T1000 (cell line): Measurements from ENCODE around the gene SEMA5A.

Experiments used
- DNase-seq: peaks from one replicate; lab custom pipeline; 2025; ENCODE audit warnings: mixed read lengths; lab: John Stamatoyannopoulos, UW

Gene SEMA5A

DNA sequence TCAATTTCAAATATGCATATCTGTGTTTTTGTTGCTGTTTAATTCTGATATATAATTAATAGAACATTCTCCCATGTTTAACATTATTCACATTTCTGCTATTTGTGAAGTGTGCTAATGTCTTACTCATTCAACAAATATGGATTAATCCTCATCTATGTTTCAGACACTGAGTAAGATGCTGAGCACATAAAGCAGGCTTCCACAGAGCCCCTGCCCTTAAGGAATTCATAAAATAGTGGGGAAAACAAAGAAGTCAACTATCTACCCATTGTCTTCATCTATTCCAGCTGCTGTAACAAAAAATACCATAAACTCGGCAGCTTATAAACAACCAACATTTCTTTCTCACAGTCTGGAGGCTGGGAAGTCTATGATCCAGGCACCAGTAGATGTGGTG lies 333.3 kb downstream of the SEMA5A start:
- DNase-seq = no peak

DNA sequence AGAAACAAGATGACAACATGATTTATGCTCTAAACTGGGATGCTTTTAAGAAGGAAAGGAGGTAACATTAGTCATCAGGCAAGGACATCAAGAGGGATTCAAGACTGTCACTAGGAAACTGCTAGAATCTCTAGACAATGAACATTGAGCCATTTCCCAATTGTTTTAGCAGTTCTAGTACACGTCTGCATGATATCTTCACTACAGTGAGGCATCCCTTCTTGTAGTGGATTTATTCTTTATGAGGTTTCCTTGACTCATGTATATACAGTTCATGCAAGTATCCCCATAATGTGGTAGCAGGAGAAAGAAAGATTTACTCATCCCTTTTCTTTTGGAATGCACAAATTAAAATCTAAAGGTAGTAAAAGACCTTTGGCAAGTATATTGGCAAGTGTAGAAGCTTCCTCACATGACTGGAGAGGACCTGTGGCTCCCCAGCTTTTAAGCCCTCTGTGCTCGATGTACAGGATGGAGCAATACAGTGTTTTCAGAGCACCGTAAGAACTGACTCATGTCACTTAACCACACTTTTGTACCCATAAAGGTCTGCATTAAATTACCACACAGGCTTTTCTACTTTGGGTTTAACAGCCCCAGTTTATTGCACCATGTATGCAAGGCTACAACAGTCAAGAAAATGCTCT lies 335.9 kb downstream of the SEMA5A start:
- no peak for DNase-seq

DNA sequence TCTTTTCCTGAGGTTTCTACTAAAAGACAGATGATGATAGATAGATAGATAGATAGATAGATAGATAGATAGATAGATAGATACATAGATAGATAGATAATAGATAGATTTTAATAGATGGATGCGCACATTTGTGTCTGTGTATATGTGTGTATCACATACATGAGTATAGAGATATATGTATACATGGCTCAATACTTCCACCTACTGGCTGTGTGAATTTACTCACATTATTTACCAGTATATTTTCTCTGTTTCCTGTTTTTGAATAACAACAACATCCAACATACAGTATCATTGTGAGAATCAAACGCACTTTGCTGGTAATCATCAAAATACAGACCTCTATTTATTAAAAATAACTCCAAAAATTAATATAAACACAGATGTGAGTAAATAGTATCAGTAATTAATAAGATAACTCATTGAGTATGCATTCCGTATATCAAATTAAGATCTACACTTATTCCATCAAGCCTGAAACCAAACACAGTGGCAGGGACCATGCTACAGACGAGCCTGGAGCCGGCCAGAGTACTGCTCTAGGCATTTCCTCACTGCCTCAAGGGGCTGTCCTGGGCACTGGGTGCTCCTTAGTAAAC lies 338.0 kb downstream of the SEMA5A start:
- DNase-seq = no peak

DNA sequence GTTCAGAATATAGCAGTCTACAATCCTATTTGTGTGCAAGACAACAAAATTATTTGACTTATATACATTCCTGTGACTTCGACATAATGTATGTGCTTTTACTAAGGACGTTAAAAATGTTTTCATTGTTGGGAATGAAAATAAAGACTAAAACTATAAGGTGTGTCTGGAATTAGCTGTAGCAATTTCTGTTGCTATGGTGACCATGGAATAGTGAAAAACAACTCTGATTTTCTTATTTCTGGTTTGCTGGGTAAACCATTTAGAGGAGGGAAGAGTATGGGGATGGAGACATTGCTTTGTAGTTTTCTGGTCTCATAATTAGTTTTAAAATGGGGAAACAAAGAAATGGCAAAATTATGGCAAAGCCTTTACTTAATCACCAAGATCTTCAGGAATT lies 343.2 kb downstream of the SEMA5A start:
- no peak for DNase-seq

DNA sequence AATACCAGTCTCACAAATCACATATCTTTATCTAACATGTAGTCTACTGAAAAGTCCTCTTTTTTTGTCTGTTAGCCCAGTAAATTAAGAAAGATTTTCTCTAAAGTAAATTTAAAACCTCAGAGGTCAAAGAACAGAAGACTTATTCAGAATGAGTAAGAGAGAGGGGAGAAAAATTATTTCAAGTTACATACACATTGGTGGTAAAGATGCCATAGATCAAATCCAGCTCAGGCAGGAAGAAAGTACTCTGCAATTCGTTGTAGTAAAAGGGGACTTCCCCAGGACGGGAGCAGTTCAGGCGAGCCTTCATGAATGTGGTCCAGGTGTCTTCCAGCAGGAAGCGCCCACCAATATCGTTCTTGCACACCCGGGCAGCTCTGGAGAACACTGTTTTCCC lies 344.1 kb downstream of the SEMA5A start:
- DNase-seq = no peak

DNA sequence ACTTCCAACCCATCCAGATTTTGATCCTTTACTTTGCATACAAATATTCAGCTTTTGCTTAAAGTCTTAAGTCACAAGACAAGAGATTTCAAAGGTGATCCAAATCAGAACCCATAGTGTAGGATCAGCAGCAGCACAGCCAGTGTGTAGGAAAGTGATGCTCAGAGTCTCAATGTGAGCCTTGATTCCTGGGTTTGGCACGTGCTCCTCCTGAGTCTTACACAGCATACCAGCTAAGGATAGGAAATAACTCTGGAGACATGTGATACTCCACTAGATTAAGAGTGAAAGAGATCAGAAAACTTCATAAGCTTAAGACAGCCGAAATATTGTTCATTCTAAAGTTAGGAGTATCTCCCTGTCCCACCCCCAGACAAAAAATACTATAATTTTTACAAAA lies 344.9 kb downstream of the SEMA5A start:
- DNase-seq = no peak

DNA sequence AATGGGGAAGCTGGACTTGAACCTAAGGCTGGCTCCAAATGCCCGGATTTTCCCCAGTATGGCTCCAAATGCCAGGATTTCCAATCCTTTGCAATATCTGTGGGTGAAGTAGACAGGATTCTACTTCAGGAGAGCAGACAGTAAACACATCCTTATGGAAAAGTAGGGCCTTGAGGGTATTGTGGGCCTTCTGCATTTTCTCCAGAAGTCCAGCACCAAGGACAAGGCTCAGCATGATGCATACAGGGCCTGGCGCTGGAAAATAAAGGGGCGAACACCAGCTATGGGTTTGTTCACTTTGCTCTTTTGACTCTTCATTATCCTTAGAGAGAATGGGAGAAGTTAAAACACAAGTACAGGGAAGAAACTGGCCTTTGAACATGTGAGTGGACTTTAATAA lies 347.5 kb downstream of the SEMA5A start:
- no peak for DNase-seq

DNA sequence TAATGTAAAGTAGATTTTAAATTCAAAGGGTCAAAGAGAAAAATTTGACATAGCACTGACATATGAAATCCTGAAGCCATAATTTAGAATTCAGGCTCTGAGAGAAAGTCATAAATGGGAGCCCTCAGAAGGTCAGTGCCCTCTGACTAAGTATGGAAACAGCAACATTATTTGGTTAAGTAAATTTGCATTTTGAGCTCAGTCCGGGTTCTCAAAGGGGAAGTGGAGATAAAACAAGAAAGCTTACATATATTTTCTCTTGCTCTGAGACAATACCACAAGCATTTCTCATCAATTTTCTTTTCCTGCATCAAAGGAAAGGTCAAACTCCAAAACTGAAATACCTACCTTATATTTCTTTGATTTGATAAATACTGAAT lies 348.0 kb downstream of the SEMA5A start:
- no peak for DNase-seq

DNA sequence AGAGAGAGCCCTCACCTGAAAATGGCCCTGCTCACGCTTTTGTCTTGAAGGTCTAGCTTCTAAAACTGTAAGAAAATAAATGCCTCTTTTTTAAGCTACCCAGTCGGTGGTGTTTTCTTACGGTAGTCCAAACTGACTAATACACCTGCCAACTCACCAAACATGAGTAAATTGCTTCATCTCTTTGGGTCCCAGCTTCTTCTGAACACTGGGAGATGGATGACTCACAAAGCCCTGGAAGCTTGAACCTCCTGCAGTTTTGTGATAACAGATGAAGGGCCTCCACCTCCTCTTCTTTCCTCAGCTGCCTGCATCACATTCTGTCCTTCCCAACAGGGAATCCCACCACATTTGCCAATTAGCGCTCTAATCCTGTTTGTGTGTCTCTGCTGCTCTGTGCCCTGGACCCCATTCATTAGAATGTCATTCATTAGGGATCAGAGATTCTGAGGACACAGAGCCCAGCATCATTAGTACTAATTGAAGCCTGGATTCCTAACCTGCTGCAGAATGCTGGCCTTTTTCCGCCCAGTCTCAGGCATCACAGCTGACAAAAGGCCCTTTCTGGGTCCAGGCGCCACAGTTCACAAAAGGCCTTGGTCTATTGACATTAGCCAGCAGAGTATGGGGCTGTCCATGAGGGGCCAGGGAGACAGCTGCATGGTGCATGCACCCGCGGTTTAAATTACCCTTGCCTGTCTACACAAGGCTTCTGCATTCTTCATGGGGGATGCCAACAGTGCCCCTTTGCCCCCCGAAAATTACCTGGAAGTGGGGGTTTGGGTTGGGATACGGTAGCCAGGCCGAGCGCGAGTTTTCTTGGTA lies 349.3 kb downstream of the SEMA5A start:
- DNase-seq = no peak

DNA sequence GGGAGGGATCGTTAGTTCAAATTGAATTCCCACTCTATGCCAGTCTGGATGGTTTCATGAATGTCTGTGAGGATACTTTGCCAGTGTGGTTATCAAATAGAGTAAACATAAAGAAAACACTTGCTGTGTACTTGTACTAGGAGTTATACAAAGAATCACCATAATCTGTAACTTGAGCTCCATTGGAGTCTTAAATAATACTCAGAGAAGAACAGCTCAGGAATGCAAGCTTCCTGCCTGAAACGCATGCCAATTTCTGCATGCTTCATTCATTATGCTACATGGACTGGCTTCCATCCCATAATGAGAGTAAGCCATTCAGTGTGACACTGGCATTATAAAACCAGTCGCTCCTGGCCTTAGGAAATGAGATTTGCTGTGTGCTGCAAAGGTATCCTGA lies 351.4 kb downstream of the SEMA5A start:
- no peak for DNase-seq

DNA sequence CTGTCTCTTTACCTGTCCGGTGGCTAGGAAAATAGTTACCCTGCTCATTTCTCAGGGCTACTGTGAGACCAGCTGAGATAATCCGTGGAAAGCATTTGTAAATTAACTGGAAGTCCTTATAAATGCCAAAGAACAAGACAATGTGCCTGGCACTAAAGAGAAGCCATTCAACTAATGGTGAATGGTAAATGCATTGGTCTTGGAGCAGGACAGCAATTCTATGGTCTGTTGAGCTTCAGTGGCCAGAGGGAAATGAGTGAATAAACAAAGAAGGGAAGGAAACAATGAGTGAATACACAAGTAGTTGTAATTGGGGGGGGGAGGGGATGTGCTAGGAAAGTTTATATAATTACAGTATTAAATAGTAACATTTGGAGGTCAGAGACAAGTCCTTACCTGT lies 353.6 kb downstream of the SEMA5A start:
- DNase-seq = no peak

DNA sequence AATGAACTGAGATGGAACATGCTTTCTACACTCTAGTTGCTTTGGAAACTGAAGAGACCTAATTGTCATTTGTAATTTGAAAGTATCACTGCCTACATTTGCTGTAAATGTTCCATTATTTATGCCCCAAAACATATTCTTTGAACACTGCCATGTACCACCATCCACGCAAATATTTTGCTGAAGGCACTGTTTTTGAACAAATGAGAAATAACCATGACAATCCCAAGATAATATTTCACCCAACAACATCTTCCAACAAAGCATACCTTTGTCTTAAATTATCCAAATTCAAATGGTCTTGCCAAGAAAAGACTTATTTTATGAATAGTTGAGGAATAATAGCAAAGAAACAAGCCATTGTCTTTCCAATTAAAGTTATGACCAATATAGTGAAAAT lies 356.2 kb downstream of the SEMA5A start:
- no peak for DNase-seq

DNA sequence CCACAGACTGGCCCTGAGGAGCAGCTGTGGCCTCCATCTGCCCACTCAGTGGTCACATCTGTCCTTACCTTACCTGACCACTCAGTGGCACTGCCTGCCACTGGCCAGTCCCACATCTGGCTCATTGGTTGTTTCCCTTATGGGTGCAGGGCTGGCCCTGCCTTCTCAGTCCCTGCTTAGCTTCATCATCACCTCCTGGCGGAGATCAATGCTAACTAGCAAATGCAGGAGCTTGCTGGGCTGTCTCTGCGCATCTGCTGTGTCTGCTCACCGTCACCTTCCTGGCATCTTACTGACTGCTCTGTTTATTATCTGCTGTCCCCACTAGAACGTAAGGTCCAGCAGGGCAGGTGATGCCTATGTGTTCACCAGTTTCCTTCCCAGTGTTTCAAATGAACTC lies 356.9 kb downstream of the SEMA5A start:
- DNase-seq = no peak

DNA sequence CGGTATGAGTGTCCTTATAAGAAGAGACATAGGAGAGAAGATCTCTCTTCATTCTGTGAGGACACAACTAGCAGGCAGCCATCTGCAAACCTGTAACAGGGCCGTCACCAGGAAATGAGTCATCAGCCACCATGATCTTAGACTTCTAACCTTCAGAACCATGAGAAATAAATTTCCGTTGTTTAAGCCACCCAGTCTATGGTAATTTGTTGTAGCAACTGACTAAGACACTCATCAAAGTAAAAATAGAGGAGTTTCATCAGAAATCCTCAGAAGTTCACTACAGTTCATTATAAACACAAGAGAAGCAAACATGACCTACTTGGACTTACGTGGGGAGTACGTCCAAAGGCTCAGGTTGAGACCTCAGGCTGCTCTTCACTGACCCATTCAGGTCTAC lies 357.7 kb downstream of the SEMA5A start:
- DNase-seq = peak; percentile 11

DNA sequence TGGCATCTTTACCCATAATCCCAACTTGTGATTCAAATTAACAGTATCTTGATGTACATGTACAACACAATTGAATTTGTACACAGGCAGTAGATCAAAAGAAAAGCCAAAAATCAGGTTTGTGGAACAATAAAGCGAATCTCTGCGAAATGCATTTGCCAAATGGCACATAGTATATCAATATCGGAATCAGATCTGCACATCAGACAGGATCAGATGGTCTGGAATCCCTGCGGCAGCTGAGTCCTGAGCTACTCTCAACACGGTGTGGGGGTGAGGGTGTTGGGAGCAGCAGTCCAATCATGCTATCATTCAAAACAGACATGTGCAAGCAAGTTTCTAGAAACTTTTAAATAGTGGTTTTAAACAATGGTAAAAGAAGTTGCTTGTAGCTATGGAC lies 358.3 kb downstream of the SEMA5A start:
- no peak for DNase-seq

DNA sequence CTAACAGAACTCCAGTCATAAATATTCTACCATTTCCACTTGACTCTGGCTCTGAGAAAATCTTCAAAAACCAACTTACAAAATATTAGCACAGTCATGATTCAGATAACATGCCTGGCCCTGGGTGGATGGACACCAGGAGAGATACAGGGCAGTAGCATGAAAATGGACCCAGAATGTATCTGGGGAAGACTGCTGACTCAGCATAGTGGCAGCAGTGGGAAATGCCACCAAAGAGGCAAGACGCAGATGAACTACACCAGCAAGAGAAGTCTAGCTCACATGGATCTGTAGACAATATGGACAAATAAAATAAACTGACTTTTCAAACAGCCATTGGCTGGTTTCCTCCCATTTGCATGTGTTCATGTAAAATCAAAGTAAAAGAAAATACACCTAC lies 359.8 kb downstream of the SEMA5A start:
- DNase-seq = no peak

DNA sequence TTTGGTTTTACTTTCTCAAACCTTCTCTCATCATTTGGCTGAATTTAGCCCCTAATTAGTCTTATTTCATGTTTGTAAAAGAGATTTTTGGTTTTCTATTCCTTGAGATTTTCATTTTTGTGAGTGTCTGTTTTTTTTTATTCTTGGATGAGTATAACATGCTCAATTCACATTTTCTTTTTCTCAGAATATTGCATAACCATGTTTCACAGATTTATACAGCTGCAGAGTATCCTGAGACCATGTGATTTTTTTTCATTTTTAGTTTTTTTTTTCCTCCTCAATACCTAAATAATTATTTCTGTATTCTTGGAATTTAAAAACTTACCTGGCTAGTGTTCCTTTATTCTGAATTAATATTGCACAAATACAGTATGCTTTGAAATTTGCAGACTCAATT lies 361.9 kb downstream of the SEMA5A start:
- no peak for DNase-seq

DNA sequence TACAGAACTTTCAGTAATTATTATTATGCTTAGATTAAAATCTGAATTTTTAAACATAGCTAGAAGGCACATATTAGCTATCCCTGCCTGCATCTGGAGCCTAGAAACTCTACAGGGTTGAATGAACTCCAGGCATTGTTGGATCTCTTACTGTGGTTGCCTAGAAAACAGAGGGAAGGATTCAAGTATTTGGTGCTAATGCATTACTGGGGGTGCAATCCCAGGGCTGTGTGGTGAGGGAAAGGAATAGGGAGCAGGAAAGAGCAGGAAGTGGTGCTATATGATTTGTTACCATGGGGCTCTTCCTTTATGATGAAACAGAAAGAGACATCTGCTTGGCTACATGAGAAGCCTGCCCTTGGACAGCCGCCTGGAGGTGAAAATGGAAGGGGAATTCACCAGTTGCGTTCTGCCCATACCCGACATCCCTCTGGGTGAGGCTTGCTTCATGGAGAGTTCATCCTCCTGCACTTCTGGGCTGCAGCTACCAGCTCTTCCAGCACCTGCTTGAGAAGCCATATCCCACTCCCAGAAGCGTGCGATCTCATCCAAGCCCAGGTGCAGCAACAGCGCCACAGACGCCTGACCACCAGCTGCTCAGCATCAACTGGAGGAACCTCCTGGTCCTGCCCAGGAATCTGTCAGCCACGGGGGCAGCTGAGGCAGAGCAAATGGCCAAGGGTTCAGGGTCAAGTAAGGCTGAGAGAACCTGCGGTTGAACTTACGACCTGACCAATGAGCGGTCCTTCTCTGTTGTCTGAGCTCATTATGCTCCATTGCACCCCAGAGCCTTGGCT lies 362.8 kb downstream of the SEMA5A start:
- no peak for DNase-seq

DNA sequence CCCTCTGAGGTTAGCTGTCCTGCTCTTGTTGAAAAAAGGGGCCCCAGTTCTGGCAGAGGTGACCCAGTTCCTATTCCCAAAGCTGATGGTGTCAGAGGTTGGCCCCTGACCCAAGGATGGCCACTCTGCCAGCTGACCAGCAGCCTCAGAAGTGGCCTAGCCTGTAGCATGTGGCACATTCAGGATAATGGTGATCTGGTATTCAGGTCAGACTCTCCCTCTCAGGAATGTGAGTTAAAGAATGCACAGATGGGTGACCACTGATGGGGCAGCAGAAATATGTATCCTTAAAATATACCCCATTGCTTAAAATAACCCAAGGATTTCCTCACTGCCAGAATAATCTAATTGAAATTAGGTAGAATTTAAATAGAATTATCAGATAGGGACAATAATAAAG lies 369.2 kb downstream of the SEMA5A start:
- DNase-seq = no peak

DNA sequence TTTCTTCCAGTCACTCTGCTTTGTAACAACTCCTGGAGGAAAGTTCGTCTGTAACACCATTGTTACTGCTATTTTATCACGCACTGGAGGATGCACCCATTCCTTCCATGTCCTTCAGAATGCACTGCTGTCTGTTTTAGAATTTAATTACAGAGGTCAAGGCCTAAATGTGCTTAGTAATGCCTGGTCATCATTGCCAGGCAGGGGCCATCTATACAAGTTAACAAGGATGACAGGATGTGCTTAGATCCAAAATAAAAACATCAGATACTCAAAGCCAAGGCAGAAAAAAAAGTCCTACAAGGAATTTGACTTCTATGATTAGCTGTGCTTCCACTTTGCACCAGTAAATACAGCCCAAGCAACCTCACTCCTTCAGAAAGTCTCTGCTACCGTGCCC lies 371.4 kb downstream of the SEMA5A start:
- DNase-seq = no peak

DNA sequence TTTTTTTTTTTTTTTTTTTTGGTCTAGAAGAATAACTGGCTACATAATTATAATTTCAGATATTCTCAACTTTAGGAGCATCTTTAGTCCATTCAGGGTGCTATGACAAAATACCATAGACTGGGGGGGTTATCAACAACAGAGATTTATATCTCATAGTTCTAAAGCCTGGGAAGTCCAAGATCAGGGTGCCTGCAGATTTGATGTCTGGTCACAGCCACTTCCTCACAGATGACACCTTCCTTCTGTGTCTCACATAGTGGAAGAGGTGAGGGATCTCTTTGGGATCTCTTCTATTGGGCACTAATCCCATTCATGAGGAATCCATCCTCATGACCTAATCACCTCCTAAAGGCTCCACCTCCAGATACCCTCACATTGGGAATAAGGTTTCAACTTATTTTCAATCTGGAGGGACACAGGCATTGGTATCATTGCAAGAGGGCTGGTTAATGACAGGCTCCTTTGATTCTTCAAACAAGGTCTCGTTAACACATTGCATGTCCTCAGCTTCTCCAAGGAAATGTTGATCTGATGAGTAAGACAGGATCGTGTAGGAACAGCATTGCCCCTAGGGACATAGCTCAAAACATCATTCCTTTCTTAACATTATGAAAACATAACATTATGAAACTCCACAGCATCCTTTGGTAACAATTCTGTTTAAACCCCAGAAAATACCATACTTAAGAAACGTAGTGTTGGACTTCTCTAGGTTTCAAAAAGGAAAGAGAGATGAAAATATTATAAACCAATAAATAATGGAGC lies 372.4 kb downstream of the SEMA5A start:
- no peak for DNase-seq

DNA sequence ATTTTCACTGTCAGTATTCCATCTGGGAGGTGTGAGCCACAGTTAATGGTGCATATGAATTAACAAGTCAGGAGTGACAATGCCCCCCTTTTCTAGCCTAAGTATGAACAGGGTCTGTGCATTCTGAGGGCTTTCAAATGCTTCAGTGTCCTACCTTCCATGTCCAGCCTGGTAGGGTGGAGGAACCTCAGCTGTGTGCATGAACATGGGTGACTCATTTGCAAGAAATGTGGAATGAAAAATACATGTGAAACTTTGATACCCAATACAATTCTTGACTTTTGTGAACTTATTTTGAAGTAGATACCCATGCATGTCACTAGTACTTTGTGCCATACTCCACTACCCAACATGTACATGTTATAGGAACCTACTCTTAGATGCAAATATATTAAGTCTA lies 375.8 kb downstream of the SEMA5A start:
- DNase-seq = no peak
